ENCODE results near the gene KRTCAP2.
A peak's percentile ranks its signal among the peaks of the same experiment; 100 is the strongest.
"Not testable (repeated sequence)": the region's sequence is repeated elsewhere in the genome, so short reads cannot be mapped to it uniquely, and the experiment has no call there.

KRTCAP2 gene

GRCh38 chr1:155198547-155198906 lies 25.4 kb upstream of the KRTCAP2 start:
- no peak for FAIRE-seq

GRCh38 chr1:155197901-155198546 lies 24.9 kb upstream of the KRTCAP2 start:
- FAIRE-seq: no peak

- no peak for FAIRE-seq
Measured at GRCh38 chr1:155196893-155197638, 24.0 kb upstream of the KRTCAP2 start.

GRCh38 chr1:155196103-155196892 lies 23.2 kb upstream of the KRTCAP2 start:
- FAIRE-seq: no peak

- no peak for FAIRE-seq
Measured at GRCh38 chr1:155195201-155196102, 22.3 kb upstream of the KRTCAP2 start.

GRCh38 chr1:155193991-155194240 lies 20.8 kb upstream of the KRTCAP2 start:
- FAIRE-seq: not testable (repeated sequence)

- peak; percentile 46 for FAIRE-seq
Measured at GRCh38 chr1:155193275-155193990, 20.3 kb upstream of the KRTCAP2 start.

GRCh38 chr1:155192346-155193274 lies 19.5 kb upstream of the KRTCAP2 start:
- FAIRE-seq: no peak

- no peak for FAIRE-seq
Measured at GRCh38 chr1:155191904-155192303, 18.8 kb upstream of the KRTCAP2 start.

- not testable (repeated sequence) for FAIRE-seq
Measured at GRCh38 chr1:155189926-155190325, 16.8 kb upstream of the KRTCAP2 start.

GRCh38 chr1:155188268-155188667 lies 15.2 kb upstream of the KRTCAP2 start:
- FAIRE-seq: no peak

GRCh38 chr1:155187456-155187891 lies 14.4 kb upstream of the KRTCAP2 start:
- FAIRE-seq: no peak

- FAIRE-seq: no peak
Measured at GRCh38 chr1:155186794-155187455, 13.8 kb upstream of the KRTCAP2 start.

GRCh38 chr1:155186067-155186793 lies 13.1 kb upstream of the KRTCAP2 start:
- no peak for FAIRE-seq

- no peak for FAIRE-seq
Measured at GRCh38 chr1:155185783-155186066, 12.6 kb upstream of the KRTCAP2 start.

- no peak for FAIRE-seq
Measured at GRCh38 chr1:155184835-155185782, 12.0 kb upstream of the KRTCAP2 start.

GRCh38 chr1:155184351-155184811 lies 11.3 kb upstream of the KRTCAP2 start:
- no peak for FAIRE-seq

GRCh38 chr1:155183775-155184221 lies 10.7 kb upstream of the KRTCAP2 start:
- FAIRE-seq: no peak
